Breast epithelium (tissue), 3 donors: ENCODE results near the gene PPFIA2.

Experiments used
- POLR2A ChIP-seq: fragments of 450-650 bp; IDR thresholded peaks from one replicate; pipeline ENCODE4 v1.6.1; 2016; ENCODE audit warnings: antibody characterized with exemption, mild to moderate bottlenecking, moderate library complexity
- POLR2AphosphoS5 ChIP-seq, 3 donors: sonication (generic); formaldehyde crosslinking; IDR thresholded peaks; one replicate each; pipeline ENCODE4 v1.6.1; 2017; ENCODE audit warnings: antibody characterized with exemption in 3 of 3
- TF ChIP-seq, protein P1 (sequence below), 3 donors: fragments of 450-650 bp; IDR thresholded peaks; one replicate each; pipeline ENCODE4 v1.5.1; 2016 to 2017; ENCODE audit warnings: antibody characterized with exemption in 3 of 3, mild to moderate bottlenecking in 3 of 3, moderate library complexity in 3 of 3

DNA sequence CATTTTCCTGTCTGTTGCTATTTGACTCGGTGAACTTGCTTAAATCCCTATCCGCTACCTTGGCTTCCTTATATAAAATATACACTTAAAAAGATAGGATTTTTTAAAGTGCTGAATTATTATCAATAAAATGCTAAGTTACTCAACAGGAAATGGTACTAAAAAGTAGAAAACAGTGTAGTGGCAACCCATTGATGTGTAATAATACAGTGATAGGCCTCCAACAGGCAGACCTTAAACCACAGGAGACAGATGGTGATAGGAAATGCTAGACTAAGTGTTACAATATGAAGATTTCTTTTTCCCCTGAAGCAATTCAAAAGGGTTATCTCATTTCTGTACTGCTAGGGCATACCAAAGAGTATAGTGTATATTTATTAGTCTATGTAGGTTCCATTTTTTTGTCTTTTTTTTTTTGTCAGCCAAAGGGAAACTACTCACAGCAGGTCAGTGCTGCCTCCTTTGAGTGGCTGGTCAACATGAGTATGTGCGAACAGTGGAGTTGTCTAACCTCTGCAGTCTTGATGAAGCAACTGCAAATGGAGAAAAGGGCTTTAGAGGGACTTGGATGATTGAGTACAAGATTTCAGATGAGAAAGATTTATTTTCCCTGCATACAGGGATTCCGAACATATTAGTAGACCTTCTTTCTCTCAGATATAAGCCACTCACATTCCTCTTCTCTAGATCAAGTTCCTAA lies 497.5 kb downstream of the PPFIA2 start:
- TF ChIP-seq, protein P1, sequence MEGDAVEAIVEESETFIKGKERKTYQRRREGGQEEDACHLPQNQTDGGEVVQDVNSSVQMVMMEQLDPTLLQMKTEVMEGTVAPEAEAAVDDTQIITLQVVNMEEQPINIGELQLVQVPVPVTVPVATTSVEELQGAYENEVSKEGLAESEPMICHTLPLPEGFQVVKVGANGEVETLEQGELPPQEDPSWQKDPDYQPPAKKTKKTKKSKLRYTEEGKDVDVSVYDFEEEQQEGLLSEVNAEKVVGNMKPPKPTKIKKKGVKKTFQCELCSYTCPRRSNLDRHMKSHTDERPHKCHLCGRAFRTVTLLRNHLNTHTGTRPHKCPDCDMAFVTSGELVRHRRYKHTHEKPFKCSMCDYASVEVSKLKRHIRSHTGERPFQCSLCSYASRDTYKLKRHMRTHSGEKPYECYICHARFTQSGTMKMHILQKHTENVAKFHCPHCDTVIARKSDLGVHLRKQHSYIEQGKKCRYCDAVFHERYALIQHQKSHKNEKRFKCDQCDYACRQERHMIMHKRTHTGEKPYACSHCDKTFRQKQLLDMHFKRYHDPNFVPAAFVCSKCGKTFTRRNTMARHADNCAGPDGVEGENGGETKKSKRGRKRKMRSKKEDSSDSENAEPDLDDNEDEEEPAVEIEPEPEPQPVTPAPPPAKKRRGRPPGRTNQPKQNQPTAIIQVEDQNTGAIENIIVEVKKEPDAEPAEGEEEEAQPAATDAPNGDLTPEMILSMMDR (IDR thresholded peaks at IDR 0.05) = no peak
- TF ChIP-seq POLR2AphosphoS5 (IDR thresholded peaks at IDR 0.05) (no peak), POLR2A (no peak)
